Measurements from ENCODE around the gene METTL25B. TPM values are rescaled to one million over a fixed set of nuclear protein-coding genes. Genes with fewer than 3 reads are reported as not detected.

METTL25B gene
- total and polyA plus RNA-seq, 2 of the 13 experiments (the other 11 are each of a cell fraction or from before 2014, with no cell fraction given) = 11.9 to 24.0 TPM

- Histone ChIP-seq H3K9me3 (ENCODE audit: low read length) (no peaks in the 10 kb centered on the region), H4K20me1 (ENCODE audit: insufficient read depth, low read length) (no peaks in the 10 kb centered on the region), H3K4me2 (ENCODE audit: low read depth, low read length) (no peak overlapping the region), H2AFZ (ENCODE audit: low read length) (no peak overlapping the region), H3K27ac (ENCODE audit: extremely low read length, insufficient read depth, low read length) (no peak overlapping the region), H3K79me2 (ENCODE audit: insufficient read depth, low read length) (peaks cover 10% of the 10 kb centered on the region), H3K36me3 (replicated peaks in 1 of 2; ENCODE audit: control insufficient read depth in 1 of 2, insufficient read depth in 2 of 2, low read length in 2 of 2) (no peaks in the 10 kb centered on the region), H3K9ac (ENCODE audit: insufficient read depth, low read depth, low read length) (no peak overlapping the region), H3K4me3 (replicated peaks in 1 of 3; ENCODE audit: insufficient read depth in 1 of 3, low read depth in 2 of 3, low read length in 3 of 3) (no peak overlapping the region), H3K27me3 (ENCODE audit: control insufficient read depth in 1 of 2, insufficient read depth in 2 of 2, low read length in 2 of 2) (no peaks in the 10 kb centered on the region; a peak in 1 of 5 replicates), H3K4me1 (ENCODE audit: insufficient read depth, low read length) (peaks cover 12% of the 10 kb centered on the region)
- no peak for FAIRE-seq
- ChIA-PET CTCF (ENCODE audit: low intra/inter-chr PET ratio, low total read pairs) (no interaction called here), POLR2A (interaction anchor here (2.1 to 2.6 kb wide), 2 partner anchors 10 to 28 kb away, joined by 8 to 12 read pairs; partner anchors contain the start of genes ISG20L2, METTL25B and PRCC)
- DNase-seq (ENCODE audit: low spot score) = no peak
- no peak for TF ChIP-seq ZNF260 (CRISPR knock-in tag; IDR thresholded peaks at IDR 0.05; ENCODE audit: borderline replicate concordance, low read depth)
- TF ChIP-seq TRIM24 (CRISPR knock-in tag; IDR thresholded peaks at IDR 0.05) = no peak
- TF ChIP-seq PRDM4 (CRISPR knock-in tag; IDR thresholded peaks at IDR 0.05; ENCODE audit: borderline replicate concordance) = no peak
- no peak for TF ChIP-seq NR2F2 (IDR thresholded peaks at IDR 0.05; ENCODE audit: borderline replicate concordance, low read depth)
- TF ChIP-seq BCLAF1 (IDR thresholded peaks at IDR 0.05) = no peak
- TF ChIP-seq MXD3 (CRISPR knock-in tag; IDR thresholded peaks at IDR 0.05) = no peak
- TF ChIP-seq BCL3 (CRISPR knock-in tag; IDR thresholded peaks at IDR 0.05) = no peak
- no peak for TF ChIP-seq SETDB1 (CRISPR knock-in tag; IDR thresholded peaks at IDR 0.05; ENCODE audit: borderline replicate concordance)
- TF ChIP-seq SRY (CRISPR knock-in tag; IDR thresholded peaks at IDR 0.05) = no peak
- TF ChIP-seq TIGD3 (CRISPR knock-in tag; IDR thresholded peaks at IDR 0.05; ENCODE audit: borderline replicate concordance) = no peak
- TF ChIP-seq, protein P1, sequence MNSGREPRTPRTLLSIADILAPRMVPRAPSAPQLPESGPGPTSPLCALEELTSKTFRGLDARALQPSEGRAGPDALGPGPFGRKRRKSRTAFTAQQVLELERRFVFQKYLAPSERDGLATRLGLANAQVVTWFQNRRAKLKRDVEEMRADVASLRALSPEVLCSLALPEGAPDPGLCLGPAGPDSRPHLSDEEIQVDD (CRISPR knock-in tag; IDR thresholded peaks at IDR 0.05; ENCODE audit: borderline replicate concordance) = no peak
- no peak for TF ChIP-seq ZNF737 (CRISPR knock-in tag; IDR thresholded peaks at IDR 0.05; ENCODE audit: borderline replicate concordance)
- intact Hi-C loops (cut with micrococcal nuclease; ENCODE audit: unreplicated experiment) = no loop called here
- 95% methylated on average over 1 of the region's 1 CpG for WGBS (ENCODE audit: low lambda C conversion rate)
- in situ Hi-C loops (cut with HindIII; ENCODE audit: extremely low pct_ligation_motif_present, low pct_unique_long_range_greater_than_20kb) = no loop called here
- BruUV-seq (replicated peaks) = no TSS peak
- no peak for ATAC-seq
These were observed 28.1 kb downstream of the METTL25B start for GRCh38 chr1:156756355-156756754.

All from HepG2 (cell line).